Measurements from ENCODE around the gene PDE9A.

DNA sequence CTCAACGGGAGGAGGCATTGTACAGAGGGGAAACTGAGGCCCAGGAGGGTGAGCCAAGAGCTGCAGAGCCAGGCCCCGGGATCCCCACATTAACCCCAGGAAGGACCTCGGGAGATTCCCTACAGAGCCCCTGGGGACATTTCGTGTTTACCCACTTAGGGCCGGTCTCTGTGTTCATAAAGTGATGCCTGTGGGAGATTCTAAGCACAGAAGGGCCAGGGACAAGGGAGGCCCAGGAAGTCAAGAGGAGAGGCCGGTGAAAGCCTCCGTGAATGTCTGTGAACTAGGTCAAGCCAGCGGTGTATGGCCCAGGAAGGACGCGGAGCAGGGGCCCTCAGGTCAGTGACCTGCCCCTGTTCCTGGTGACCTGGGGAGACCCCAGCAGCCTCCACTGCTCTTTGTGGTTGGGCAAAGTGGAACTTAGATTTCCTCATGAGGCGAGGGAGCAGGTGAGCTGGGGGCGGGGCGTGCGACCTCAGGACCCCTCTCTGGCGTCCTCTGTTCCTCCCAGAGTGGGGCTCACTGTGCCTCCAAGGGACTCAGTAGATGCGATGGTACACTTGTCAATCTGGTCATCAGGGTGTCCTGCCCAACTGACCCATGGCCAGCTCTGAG, 34.9 kb downstream of the PDE9A start:
- TF ChIP-seq SIN3A (IDR thresholded peaks at IDR 0.05; ENCODE audit: borderline replicate concordance, insufficient read depth, low read length), result no peak
- no peak for TF ChIP-seq REST (IDR thresholded peaks at IDR 0.05; ENCODE audit: insufficient read depth in 1 of 2, low read depth in 2 of 2, low read length in 2 of 2)
- TF ChIP-seq POLR2AphosphoS5 (IDR thresholded peaks at IDR 0.05; ENCODE audit: low read depth, low read length), result no peak
- TF ChIP-seq TAF1 (IDR thresholded peaks at IDR 0.05; ENCODE audit: borderline replicate concordance, insufficient read depth, low read length), result no peak
